ENCODE measurements around the gene ETF1.

The ETF1 gene

GRCh38 chr5:138468133-138468965 is 74.7 kb downstream of the ETF1 start:
- WGBS, 2 experiments (ENCODE audit: insufficient coverage in 2 of 2): 89 to 91% methylated on average over 3 to 4 of the region's 7 CpGs
- no peak overlapping the region for H3K27ac ChIP-seq (ENCODE audit: low read depth, low read length, severe bottlenecking)
- H3K9me3 ChIP-seq (ENCODE audit: control insufficient read depth, low read length): no peaks in the 10 kb centered on the region
- peaks cover 13% of the 10 kb centered on the region for H3K4me1 ChIP-seq (ENCODE audit: control insufficient read depth, insufficient read depth, low read length, poor library complexity, severe bottlenecking)
- peaks cover 23% of the 10 kb centered on the region for H3K36me3 ChIP-seq (ENCODE audit: control insufficient read depth, insufficient read depth, low read length)
- H3K4me3 ChIP-seq (ENCODE audit: extremely low read depth, insufficient read depth, low read length, poor library complexity, severe bottlenecking): peak overlapping the region; percentile 12

- peaks cover 23% of the 10 kb centered on the region for H3K36me3 ChIP-seq (ENCODE audit: control insufficient read depth, insufficient read depth, low read length)
- peaks cover 13% of the 10 kb centered on the region for H3K4me1 ChIP-seq (ENCODE audit: control insufficient read depth, insufficient read depth, low read length, poor library complexity, severe bottlenecking)
- 91 to 98% methylated on average over 6 to 14 of the region's 14 CpGs for WGBS, 2 experiments (ENCODE audit: insufficient coverage in 2 of 2)
- no peak overlapping the region for H3K27ac ChIP-seq (ENCODE audit: low read depth, low read length, severe bottlenecking)
- H3K9me3 ChIP-seq (ENCODE audit: control insufficient read depth, low read length): no peaks in the 10 kb centered on the region
- H3K4me3 ChIP-seq (ENCODE audit: extremely low read depth, insufficient read depth, low read length, poor library complexity, severe bottlenecking): peak overlapping the region; percentile 12
These were observed 75.3 kb downstream of the ETF1 start for GRCh38 chr5:138467711-138468132.

GRCh38 chr5:138466900-138467710 is 75.9 kb downstream of the ETF1 start:
- Histone ChIP-seq H3K4me1 (ENCODE audit: control insufficient read depth, insufficient read depth, low read length, poor library complexity, severe bottlenecking) (peaks cover 13% of the 10 kb centered on the region), H3K27ac (ENCODE audit: low read depth, low read length, severe bottlenecking) (no peak overlapping the region), H3K36me3 (ENCODE audit: control insufficient read depth, insufficient read depth, low read length) (peaks cover 23% of the 10 kb centered on the region), H3K9me3 (ENCODE audit: control insufficient read depth, low read length) (no peaks in the 10 kb centered on the region), H3K4me3 (ENCODE audit: extremely low read depth, insufficient read depth, low read length, poor library complexity, severe bottlenecking) (peak overlapping the region; percentile 58)
- WGBS, 2 experiments (ENCODE audit: insufficient coverage in 2 of 2): 95 to 96% methylated on average over 38 to 45 of the region's 45 CpGs

- WGBS, 2 experiments (ENCODE audit: insufficient coverage in 2 of 2): 22 to 32% methylated on average over 22 to 26 of the region's 39 CpGs
- H3K4me1 ChIP-seq (ENCODE audit: control insufficient read depth, insufficient read depth, low read length, poor library complexity, severe bottlenecking): peaks cover 13% of the 10 kb centered on the region
These were observed 76.7 kb downstream of the ETF1 start for GRCh38 chr5:138466125-138466899.

DNA sequence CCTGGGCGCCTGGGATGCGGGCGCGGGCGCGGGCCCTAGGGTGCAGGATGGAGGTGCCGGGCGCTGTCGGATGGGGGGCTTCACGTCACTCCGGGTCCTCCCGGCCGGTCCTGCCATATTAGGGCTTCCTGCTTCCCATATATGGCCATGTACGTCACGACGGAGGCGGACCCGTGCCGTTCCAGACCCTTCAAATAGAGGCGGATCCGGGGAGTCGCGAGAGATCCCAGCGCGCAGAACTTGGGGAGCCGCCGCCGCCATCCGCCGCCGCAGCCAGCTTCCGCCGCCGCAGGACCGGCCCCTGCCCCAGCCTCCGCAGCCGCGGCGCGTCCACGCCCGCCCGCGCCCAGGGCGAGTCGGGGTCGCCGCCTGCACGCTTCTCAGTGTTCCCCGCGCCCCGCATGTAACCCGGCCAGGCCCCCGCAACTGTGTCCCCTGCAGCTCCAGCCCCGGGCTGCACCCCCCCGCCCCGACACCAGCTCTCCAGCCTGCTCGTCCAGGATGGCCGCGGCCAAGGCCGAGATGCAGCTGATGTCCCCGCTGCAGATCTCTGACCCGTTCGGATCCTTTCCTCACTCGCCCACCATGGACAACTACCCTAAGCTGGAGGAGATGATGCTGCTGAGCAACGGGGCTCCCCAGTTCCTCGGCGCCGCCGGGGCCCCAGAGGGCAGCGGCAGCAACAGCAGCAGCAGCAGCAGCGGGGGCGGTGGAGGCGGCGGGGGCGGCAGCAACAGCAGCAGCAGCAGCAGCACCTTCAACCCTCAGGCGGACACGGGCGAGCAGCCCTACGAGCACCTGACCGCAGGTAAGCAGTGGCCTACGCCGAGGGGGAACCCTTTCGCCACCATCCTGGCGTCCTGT is 77.5 kb downstream of the ETF1 start, which contains the start of gene EGR1:
TSS of gene EGR1 (plus strand) at position 219 of the 864 bp plus-strand sequence. CDS start at position 502, 283 bp downstream.
- Histone ChIP-seq H3K9me3 (ENCODE audit: control insufficient read depth, low read length) (no peaks in the 10 kb centered on the region), H3K27ac (ENCODE audit: low read depth, low read length, severe bottlenecking) (peak within 1 kb of the TSS; percentile 97), H3K4me3 (ENCODE audit: extremely low read depth, insufficient read depth, low read length, poor library complexity, severe bottlenecking) (peak within 1 kb of the TSS; percentile 58), H3K4me1 (ENCODE audit: control insufficient read depth, insufficient read depth, low read length, poor library complexity, severe bottlenecking) (peaks cover 13% of the 10 kb centered on the region), H3K36me3 (ENCODE audit: control insufficient read depth, insufficient read depth, low read length) (peaks cover 23% of the 10 kb centered on the region)
- 0 to 1% methylated on average over 75 to 77 of the region's 85 CpGs for WGBS, 2 experiments (ENCODE audit: insufficient coverage in 2 of 2)

More at GRCh38 chr5:138466125-138466899, 76.7 kb downstream of the ETF1 start:
- peaks cover 23% of the 10 kb centered on the region for H3K36me3 ChIP-seq (ENCODE audit: control insufficient read depth, insufficient read depth, low read length)
- H3K27ac ChIP-seq (ENCODE audit: low read depth, low read length, severe bottlenecking): no peak overlapping the region
- H3K9me3 ChIP-seq (ENCODE audit: control insufficient read depth, low read length): no peaks in the 10 kb centered on the region
- peak overlapping the region; percentile 58 for H3K4me3 ChIP-seq (ENCODE audit: extremely low read depth, insufficient read depth, low read length, poor library complexity, severe bottlenecking)

GRCh38 chr5:138464388-138465260 is 78.4 kb downstream of the ETF1 start:
- Histone ChIP-seq H3K36me3 (ENCODE audit: control insufficient read depth, insufficient read depth, low read length) (peaks cover 23% of the 10 kb centered on the region), H3K4me3 (ENCODE audit: extremely low read depth, insufficient read depth, low read length, poor library complexity, severe bottlenecking) (peak overlapping the region; percentile 58), H3K9me3 (ENCODE audit: control insufficient read depth, low read length) (no peaks in the 10 kb centered on the region), H3K27ac (ENCODE audit: low read depth, low read length, severe bottlenecking) (peak overlapping the region; percentile 97), H3K4me1 (ENCODE audit: control insufficient read depth, insufficient read depth, low read length, poor library complexity, severe bottlenecking) (peaks cover 16% of the 10 kb centered on the region)
- 0% methylated on average over 40 to 59 of the region's 64 CpGs for WGBS, 2 experiments (ENCODE audit: insufficient coverage in 2 of 2)

- no peaks in the 10 kb centered on the region for H3K9me3 ChIP-seq (ENCODE audit: control insufficient read depth, low read length)
- H3K27ac ChIP-seq (ENCODE audit: low read depth, low read length, severe bottlenecking): peak overlapping the region; percentile 97
- peak overlapping the region; percentile 58 for H3K4me3 ChIP-seq (ENCODE audit: extremely low read depth, insufficient read depth, low read length, poor library complexity, severe bottlenecking)
- peaks cover 16% of the 10 kb centered on the region for H3K4me1 ChIP-seq (ENCODE audit: control insufficient read depth, insufficient read depth, low read length, poor library complexity, severe bottlenecking)
- whole genome bisulfite sequencing, 2 experiments (ENCODE audit: insufficient coverage in 2 of 2): 0% methylated on average over 13 to 30 of the region's 34 CpGs
- peaks cover 21% of the 10 kb centered on the region for H3K36me3 ChIP-seq (ENCODE audit: control insufficient read depth, insufficient read depth, low read length)
These were observed 79.0 kb downstream of the ETF1 start for GRCh38 chr5:138464008-138464387.

DNA sequence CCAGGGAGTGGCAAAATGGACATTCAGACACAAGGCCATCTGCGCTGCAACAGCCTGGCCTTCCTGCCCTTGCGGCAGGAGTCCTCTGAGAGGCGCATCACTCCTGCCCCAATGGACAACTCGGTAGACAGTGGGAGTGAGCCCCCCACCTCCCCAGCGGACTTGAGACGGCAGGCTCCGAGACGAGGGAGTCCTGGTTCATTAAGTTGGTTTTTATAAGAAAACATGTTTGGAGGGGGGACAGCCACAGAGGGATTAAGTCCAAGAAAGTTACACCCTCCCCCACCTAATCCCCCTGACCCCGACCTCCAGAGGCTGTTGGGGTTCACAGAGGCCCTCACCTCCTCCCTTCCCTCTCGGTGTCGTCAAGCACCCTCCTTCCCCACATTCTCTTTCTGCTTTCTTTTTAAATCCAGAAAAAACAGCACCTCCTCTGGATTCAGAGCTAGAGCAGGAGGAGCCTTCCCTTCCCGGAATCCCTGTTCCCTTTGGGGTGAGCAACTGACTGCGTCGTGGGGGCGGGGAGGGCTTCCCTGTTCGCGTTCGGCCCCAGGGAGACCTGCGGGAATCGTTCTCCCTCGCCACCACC is 79.5 kb downstream of the ETF1 start:
- Histone ChIP-seq H3K9me3 (ENCODE audit: control insufficient read depth, low read length) (no peaks in the 10 kb centered on the region), H3K4me3 (ENCODE audit: extremely low read depth, insufficient read depth, low read length, poor library complexity, severe bottlenecking) (peak overlapping the region; percentile 58), H3K36me3 (ENCODE audit: control insufficient read depth, insufficient read depth, low read length) (peaks cover 16% of the 10 kb centered on the region), H3K27ac (ENCODE audit: low read depth, low read length, severe bottlenecking) (peak overlapping the region; percentile 88), H3K4me1 (ENCODE audit: control insufficient read depth, insufficient read depth, low read length, poor library complexity, severe bottlenecking) (peaks cover 20% of the 10 kb centered on the region)
- WGBS, 2 experiments (ENCODE audit: insufficient coverage in 2 of 2): 43 to 54% methylated on average over 6 to 7 of the region's 21 CpGs

All from mesodermal cell (in vitro differentiated cells).